Ishikawa (cell line): ENCODE results near the gene ACAA1.

Source experiments
- CEBPB ChIP-seq: IDR thresholded peaks from 2 replicates; pipeline ENCODE4 v1.6.1; 2012
- EP300 ChIP-seq: IDR thresholded peaks from 2 replicates; pipeline ENCODE4 v1.6.1; 2012; ENCODE audit warnings: borderline replicate concordance
- TAF1 ChIP-seq: IDR thresholded peaks from 2 replicates; pipeline ENCODE4 v1.6.1; 2012; ENCODE audit warnings: low read depth, mild to moderate bottlenecking
- TEAD4 ChIP-seq: IDR thresholded peaks from 2 replicates; pipeline ENCODE4 v1.6.1; 2012
- YY1 ChIP-seq: IDR thresholded peaks from 2 replicates; pipeline ENCODE4 v1.6.1; 2012; ENCODE audit warnings: low read depth
- TF ChIP-seq, protein P1 (sequence below): IDR thresholded peaks from 2 replicates; pipeline ENCODE4 v1.6.1; 2012
- TF ChIP-seq, protein P2 (sequence below): IDR thresholded peaks from 2 replicates; pipeline ENCODE4 v1.6.1; 2012
- TF ChIP-seq, protein P3 (sequence below): IDR thresholded peaks from 2 replicates; pipeline ENCODE4 v1.6.1; 2012; ENCODE audit warnings: low read depth, mild to moderate bottlenecking

DNA sequence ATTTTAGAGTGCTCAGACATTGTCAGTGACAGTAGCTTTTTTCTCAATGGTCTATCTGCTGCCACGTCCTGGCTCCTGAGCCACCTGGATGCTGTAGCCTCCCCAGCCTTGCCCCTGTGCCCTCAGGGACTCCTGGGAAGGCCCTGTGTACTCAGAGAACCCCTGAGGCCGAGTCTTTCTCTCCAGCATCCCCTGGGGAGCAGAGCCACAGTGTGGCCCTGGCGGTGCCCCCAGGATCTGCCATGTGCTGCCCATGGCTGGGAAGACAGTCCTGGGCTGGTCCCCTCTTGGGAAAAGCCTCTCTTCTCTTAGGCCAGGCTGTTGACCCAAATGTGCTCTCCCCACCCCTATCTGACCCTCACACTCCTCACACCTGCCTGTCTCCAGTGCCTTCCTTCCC, 6.6 kb upstream of the ACAA1 start:
- TF ChIP-seq, protein P1, sequence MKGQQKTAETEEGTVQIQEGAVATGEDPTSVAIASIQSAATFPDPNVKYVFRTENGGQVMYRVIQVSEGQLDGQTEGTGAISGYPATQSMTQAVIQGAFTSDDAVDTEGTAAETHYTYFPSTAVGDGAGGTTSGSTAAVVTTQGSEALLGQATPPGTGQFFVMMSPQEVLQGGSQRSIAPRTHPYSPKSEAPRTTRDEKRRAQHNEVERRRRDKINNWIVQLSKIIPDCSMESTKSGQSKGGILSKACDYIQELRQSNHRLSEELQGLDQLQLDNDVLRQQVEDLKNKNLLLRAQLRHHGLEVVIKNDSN = no peak
- TF ChIP-seq, protein P2, sequence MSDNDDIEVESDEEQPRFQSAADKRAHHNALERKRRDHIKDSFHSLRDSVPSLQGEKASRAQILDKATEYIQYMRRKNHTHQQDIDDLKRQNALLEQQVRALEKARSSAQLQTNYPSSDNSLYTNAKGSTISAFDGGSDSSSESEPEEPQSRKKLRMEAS = no peak
- TF ChIP-seq, protein P3, sequence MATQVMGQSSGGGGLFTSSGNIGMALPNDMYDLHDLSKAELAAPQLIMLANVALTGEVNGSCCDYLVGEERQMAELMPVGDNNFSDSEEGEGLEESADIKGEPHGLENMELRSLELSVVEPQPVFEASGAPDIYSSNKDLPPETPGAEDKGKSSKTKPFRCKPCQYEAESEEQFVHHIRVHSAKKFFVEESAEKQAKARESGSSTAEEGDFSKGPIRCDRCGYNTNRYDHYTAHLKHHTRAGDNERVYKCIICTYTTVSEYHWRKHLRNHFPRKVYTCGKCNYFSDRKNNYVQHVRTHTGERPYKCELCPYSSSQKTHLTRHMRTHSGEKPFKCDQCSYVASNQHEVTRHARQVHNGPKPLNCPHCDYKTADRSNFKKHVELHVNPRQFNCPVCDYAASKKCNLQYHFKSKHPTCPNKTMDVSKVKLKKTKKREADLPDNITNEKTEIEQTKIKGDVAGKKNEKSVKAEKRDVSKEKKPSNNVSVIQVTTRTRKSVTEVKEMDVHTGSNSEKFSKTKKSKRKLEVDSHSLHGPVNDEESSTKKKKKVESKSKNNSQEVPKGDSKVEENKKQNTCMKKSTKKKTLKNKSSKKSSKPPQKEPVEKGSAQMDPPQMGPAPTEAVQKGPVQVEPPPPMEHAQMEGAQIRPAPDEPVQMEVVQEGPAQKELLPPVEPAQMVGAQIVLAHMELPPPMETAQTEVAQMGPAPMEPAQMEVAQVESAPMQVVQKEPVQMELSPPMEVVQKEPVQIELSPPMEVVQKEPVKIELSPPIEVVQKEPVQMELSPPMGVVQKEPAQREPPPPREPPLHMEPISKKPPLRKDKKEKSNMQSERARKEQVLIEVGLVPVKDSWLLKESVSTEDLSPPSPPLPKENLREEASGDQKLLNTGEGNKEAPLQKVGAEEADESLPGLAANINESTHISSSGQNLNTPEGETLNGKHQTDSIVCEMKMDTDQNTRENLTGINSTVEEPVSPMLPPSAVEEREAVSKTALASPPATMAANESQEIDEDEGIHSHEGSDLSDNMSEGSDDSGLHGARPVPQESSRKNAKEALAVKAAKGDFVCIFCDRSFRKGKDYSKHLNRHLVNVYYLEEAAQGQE = no peak
- no peak for TF ChIP-seq EP300
- TF ChIP-seq TEAD4 = no peak
- TF ChIP-seq YY1 = no peak
- no peak for TF ChIP-seq CEBPB
- TF ChIP-seq TAF1 = no peak
